HepG2 (cell line): ENCODE data around the gene ESPN. TPM values are rescaled to one million over a fixed set of nuclear protein-coding genes. Genes with fewer than 3 reads are reported as not detected.
"Not testable (repeated sequence)": the region's sequence is repeated elsewhere in the genome, so short reads cannot be mapped to it uniquely, and the experiment has no call there.

Experiments used
- ARNT2 ChIP-seq: sonication (generic); formaldehyde crosslinking; IDR thresholded peaks from 2 replicates; pipeline ENCODE4 v1.8.0; 2022; ENCODE audit warnings: mild to moderate bottlenecking, low read depth, missing genetic modification reagents, moderate library complexity
- HNF4G ChIP-seq, 2 experiments: sonication (generic) in 1 of 2; formaldehyde crosslinking in 1 of 2; IDR thresholded peaks; 2 replicates each; pipeline versions ENCODE4 v1.4.0 to v1.6.1; 2011 to 2020; ENCODE audit warnings: borderline replicate concordance in 2 of 2, low read depth in 2 of 2, mild to moderate bottlenecking in 2 of 2, low read length in 1 of 2, missing genetic modification reagents in 1 of 2, moderate library complexity in 1 of 2
- MTA1 ChIP-seq: sonication (generic); formaldehyde crosslinking; IDR thresholded peaks from 2 replicates; pipeline ENCODE4 v1.4.0; 2020; ENCODE audit warnings: missing genetic modification reagents, mild to moderate bottlenecking, borderline replicate concordance
- NR2F6 ChIP-seq, 2 experiments: IDR thresholded peaks; 2 replicates each; pipeline ENCODE4 v1.6.1; 2016; ENCODE audit warnings: antibody characterized with exemption in 1 of 2, mild to moderate bottlenecking in 1 of 2
- SKIL ChIP-seq: sonication (generic); formaldehyde crosslinking; IDR thresholded peaks from 2 replicates; pipeline ENCODE4 v1.8.0; 2022; ENCODE audit warnings: missing genetic modification reagents, mild to moderate bottlenecking, moderate library complexity, borderline replicate concordance
- polyA plus RNA-seq, 8 experiments: library from polyadenylated mRNA; depleted of rRNA in 3 of 8; stranded (reverse) in 7 of 8; unstranded in 1 of 8; fragments of >200 nt; fragmentation: Illumina TruSeq in 4 of 8; extraction: Trizol in 4 of 8; gene quantifications; 2 replicates each; pipeline versions ENCODE4 v1.2.1 to v1.2.3, GENCODE V29; 2011 to 2016; ENCODE audit warnings: low read depth in 4 of 8, missing spikeins in 1 of 8, mixed read lengths in 1 of 8; ENCODE audit not compliant: insufficient read depth in 1 of 8
- total RNA-seq, 5 experiments: library from RNA; depleted of rRNA; stranded (reverse); fragments of >200 nt; fragmentation: Illumina TruSeq; extraction: Trizol; gene quantifications; 2 replicates each; pipeline ENCODE4 v1.2.3, GENCODE V29; 2016; ENCODE audit warnings: low read depth in 1 of 5
- TF ChIP-seq, protein P1 (sequence below): sonication (generic); formaldehyde crosslinking; conservative IDR thresholded peaks from 2 replicates; pipeline ENCODE4 v1.4.0; 2020; ENCODE audit warnings: mild to moderate bottlenecking, missing genetic modification reagents, moderate library complexity
- TF ChIP-seq, protein P2 (sequence below): sonication (generic); formaldehyde crosslinking; IDR thresholded peaks from 2 replicates; pipeline ENCODE4 v1.4.0; 2020; ENCODE audit warnings: missing genetic modification reagents
- TF ChIP-seq, protein P3 (sequence below): IDR thresholded peaks from 2 replicates; pipeline ENCODE4 v1.6.1; 2016; ENCODE audit warnings: low read depth, control low read depth
- TF ChIP-seq, protein P4 (sequence below): sonication (generic); formaldehyde crosslinking; IDR thresholded peaks from 2 replicates; pipeline ENCODE4 v1.9.0; 2022; ENCODE audit warnings: low read depth, missing genetic modification reagents
- TF ChIP-seq, protein P5 (sequence below): sonication (generic); formaldehyde crosslinking; IDR thresholded peaks from 2 replicates; pipeline ENCODE4 v1.4.0; 2020; ENCODE audit warnings: mild to moderate bottlenecking, missing genetic modification reagents, borderline replicate concordance

ESPN gene
- total and polyA plus RNA-seq, 2 of the 13 experiments (the other 11 are each of a cell fraction or from before 2014, with no cell fraction given) = 48.6 to 54.2 TPM

DNA sequence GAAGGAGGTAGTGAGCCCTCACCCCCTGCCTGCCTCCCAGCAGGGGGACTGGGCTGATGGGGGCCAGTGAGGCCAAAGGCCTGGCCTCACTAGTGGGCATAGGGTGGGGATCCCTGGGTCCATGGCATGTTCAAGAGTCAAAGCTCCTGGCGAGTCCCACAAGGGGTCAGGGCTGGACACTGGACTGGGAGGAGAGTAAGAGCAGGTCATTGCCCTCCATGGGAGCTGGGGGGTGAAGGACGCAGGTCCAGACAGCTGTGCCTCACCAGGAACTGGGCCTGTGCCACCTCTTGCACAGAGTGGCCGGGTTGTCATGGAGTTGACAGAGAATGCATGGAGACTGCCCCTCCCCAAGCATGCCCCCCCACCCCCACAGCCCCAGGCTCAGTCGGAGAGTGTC lies 21.4 kb downstream of the ESPN start (continued):
- TF ChIP-seq, protein P1, sequence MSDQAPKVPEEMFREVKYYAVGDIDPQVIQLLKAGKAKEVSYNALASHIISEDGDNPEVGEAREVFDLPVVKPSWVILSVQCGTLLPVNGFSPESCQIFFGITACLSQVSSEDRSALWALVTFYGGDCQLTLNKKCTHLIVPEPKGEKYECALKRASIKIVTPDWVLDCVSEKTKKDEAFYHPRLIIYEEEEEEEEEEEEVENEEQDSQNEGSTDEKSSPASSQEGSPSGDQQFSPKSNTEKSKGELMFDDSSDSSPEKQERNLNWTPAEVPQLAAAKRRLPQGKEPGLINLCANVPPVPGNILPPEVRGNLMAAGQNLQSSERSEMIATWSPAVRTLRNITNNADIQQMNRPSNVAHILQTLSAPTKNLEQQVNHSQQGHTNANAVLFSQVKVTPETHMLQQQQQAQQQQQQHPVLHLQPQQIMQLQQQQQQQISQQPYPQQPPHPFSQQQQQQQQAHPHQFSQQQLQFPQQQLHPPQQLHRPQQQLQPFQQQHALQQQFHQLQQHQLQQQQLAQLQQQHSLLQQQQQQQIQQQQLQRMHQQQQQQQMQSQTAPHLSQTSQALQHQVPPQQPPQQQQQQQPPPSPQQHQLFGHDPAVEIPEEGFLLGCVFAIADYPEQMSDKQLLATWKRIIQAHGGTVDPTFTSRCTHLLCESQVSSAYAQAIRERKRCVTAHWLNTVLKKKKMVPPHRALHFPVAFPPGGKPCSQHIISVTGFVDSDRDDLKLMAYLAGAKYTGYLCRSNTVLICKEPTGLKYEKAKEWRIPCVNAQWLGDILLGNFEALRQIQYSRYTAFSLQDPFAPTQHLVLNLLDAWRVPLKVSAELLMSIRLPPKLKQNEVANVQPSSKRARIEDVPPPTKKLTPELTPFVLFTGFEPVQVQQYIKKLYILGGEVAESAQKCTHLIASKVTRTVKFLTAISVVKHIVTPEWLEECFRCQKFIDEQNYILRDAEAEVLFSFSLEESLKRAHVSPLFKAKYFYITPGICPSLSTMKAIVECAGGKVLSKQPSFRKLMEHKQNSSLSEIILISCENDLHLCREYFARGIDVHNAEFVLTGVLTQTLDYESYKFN (CRISPR knock-in tag) = peak; percentile 31; the same call in 1 of the 2 replicates
- TF ChIP-seq MTA1 (CRISPR knock-in tag) (0 out of 2 replicates have a peak, but pooled peaks have one; percentile 22), ARNT2 (CRISPR knock-in tag) (0 out of 2 replicates have a peak, but pooled peaks have one; percentile 9), NR2F6 (IDR thresholded peaks at IDR 0.05) (peak; percentile 63), NR2F6 (CRISPR knock-in tag; IDR thresholded peaks at IDR 0.05) (peak; percentile 86), HNF4G (IDR thresholded peaks at IDR 0.05; ENCODE audit: borderline replicate concordance, low read depth, low read length) (peak; percentile 18; the same call in 1 of the 2 replicates), SKIL (CRISPR knock-in tag) (peak; percentile 73)
- TF ChIP-seq, protein P2, sequence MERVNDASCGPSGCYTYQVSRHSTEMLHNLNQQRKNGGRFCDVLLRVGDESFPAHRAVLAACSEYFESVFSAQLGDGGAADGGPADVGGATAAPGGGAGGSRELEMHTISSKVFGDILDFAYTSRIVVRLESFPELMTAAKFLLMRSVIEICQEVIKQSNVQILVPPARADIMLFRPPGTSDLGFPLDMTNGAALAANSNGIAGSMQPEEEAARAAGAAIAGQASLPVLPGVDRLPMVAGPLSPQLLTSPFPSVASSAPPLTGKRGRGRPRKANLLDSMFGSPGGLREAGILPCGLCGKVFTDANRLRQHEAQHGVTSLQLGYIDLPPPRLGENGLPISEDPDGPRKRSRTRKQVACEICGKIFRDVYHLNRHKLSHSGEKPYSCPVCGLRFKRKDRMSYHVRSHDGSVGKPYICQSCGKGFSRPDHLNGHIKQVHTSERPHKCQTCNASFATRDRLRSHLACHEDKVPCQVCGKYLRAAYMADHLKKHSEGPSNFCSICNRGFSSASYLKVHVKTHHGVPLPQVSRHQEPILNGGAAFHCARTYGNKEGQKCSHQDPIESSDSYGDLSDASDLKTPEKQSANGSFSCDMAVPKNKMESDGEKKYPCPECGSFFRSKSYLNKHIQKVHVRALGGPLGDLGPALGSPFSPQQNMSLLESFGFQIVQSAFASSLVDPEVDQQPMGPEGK = peak; percentile 94
- TF ChIP-seq, protein P3, sequence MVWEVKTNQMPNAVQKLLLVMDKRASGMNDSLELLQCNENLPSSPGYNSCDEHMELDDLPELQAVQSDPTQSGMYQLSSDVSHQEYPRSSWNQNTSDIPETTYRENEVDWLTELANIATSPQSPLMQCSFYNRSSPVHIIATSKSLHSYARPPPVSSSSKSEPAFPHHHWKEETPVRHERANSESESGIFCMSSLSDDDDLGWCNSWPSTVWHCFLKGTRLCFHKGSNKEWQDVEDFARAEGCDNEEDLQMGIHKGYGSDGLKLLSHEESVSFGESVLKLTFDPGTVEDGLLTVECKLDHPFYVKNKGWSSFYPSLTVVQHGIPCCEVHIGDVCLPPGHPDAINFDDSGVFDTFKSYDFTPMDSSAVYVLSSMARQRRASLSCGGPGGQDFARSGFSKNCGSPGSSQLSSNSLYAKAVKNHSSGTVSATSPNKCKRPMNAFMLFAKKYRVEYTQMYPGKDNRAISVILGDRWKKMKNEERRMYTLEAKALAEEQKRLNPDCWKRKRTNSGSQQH (CRISPR knock-in tag) = peak; percentile 69; the same call in 1 of the 2 replicates
- TF ChIP-seq HNF4G (CRISPR knock-in tag; IDR thresholded peaks at IDR 0.05; ENCODE audit: borderline replicate concordance, low read depth) = not testable (repeated sequence)
- TF ChIP-seq, protein P4, sequence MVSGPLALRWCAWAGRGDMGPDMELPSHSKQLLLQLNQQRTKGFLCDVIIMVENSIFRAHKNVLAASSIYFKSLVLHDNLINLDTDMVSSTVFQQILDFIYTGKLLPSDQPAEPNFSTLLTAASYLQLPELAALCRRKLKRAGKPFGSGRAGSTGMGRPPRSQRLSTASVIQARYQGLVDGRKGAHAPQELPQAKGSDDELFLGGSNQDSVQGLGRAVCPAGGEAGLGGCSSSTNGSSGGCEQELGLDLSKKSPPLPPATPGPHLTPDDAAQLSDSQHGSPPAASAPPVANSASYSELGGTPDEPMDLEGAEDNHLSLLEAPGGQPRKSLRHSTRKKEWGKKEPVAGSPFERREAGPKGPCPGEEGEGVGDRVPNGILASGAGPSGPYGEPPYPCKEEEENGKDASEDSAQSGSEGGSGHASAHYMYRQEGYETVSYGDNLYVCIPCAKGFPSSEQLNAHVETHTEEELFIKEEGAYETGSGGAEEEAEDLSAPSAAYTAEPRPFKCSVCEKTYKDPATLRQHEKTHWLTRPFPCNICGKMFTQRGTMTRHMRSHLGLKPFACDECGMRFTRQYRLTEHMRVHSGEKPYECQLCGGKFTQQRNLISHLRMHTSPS (CRISPR knock-in tag) = peak; percentile 43; the same call in 1 of the 2 replicates
- TF ChIP-seq, protein P5, sequence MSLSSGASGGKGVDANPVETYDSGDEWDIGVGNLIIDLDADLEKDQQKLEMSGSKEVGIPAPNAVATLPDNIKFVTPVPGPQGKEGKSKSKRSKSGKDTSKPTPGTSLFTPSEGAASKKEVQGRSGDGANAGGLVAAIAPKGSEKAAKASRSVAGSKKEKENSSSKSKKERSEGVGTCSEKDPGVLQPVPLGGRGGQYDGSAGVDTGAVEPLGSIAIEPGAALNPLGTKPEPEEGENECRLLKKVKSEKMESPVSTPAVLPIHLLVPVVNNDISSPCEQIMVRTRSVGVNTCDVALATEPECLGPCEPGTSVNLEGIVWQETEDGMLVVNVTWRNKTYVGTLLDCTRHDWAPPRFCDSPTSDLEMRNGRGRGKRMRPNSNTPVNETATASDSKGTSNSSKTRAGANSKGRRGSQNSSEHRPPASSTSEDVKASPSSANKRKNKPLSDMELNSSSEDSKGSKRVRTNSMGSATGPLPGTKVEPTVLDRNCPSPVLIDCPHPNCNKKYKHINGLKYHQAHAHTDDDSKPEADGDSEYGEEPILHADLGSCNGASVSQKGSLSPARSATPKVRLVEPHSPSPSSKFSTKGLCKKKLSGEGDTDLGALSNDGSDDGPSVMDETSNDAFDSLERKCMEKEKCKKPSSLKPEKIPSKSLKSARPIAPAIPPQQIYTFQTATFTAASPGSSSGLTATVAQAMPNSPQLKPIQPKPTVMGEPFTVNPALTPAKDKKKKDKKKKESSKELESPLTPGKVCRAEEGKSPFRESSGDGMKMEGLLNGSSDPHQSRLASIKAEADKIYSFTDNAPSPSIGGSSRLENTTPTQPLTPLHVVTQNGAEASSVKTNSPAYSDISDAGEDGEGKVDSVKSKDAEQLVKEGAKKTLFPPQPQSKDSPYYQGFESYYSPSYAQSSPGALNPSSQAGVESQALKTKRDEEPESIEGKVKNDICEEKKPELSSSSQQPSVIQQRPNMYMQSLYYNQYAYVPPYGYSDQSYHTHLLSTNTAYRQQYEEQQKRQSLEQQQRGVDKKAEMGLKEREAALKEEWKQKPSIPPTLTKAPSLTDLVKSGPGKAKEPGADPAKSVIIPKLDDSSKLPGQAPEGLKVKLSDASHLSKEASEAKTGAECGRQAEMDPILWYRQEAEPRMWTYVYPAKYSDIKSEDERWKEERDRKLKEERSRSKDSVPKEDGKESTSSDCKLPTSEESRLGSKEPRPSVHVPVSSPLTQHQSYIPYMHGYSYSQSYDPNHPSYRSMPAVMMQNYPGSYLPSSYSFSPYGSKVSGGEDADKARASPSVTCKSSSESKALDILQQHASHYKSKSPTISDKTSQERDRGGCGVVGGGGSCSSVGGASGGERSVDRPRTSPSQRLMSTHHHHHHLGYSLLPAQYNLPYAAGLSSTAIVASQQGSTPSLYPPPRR (CRISPR knock-in tag) = 0 out of 2 replicates have a peak, but pooled peaks have one; percentile 12
